Measurements from ENCODE around the gene PCDHGA1. TPM values are rescaled to one million over a fixed set of nuclear protein-coding genes. Genes with fewer than 3 reads are reported as not detected.
"Not testable (repeated sequence)": the region's sequence is repeated elsewhere in the genome, so short reads cannot be mapped to it uniquely, and the experiment has no call there.

Gene PCDHGA1
- total RNA-seq, 1 donor from 2014 or later = 0.57 TPM

- no peak for DNase-seq (ENCODE audit: low spot score)
Measured at GRCh38 chr5:141409598-141410306, 79.4 kb downstream of the PCDHGA1 start.

GRCh38 chr5:141411575-141411974 lies 81.3 kb downstream of the PCDHGA1 start:
- DNase-seq (ENCODE audit: low spot score) = no peak

GRCh38 chr5:141412854-141413539 lies 82.7 kb downstream of the PCDHGA1 start, which contains the start of gene PCDHGA10:
TSS of gene PCDHGA10 (plus strand) at chr5:141412987. CDS start at chr5:141413176, 189 bp downstream.
- no peak for DNase-seq (ENCODE audit: low spot score)

- no peak for DNase-seq (ENCODE audit: low spot score)
Measured at GRCh38 chr5:141413540-141414069, 83.3 kb downstream of the PCDHGA1 start.

- not testable (repeated sequence) for DNase-seq (ENCODE audit: low spot score)
Measured at GRCh38 chr5:141414548-141415274, 84.4 kb downstream of the PCDHGA1 start.

DNA sequence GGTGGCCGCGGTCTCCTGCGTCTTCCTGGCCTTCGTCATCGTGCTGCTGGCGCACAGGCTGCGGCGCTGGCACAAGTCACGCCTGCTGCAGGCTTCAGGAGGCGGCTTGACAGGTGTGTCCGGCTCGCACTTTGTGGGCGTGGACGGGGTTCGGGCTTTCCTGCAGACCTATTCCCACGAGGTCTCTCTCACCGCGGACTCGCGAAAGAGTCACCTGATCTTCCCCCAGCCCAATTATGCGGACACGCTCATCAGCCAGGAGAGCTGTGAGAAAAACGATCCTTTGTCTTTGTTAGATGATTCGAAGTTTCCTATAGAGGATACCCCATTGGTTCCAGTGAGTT lies 84.9 kb downstream of the PCDHGA1 start:
- DNase-seq (ENCODE audit: low spot score) = not testable (repeated sequence)

DNA sequence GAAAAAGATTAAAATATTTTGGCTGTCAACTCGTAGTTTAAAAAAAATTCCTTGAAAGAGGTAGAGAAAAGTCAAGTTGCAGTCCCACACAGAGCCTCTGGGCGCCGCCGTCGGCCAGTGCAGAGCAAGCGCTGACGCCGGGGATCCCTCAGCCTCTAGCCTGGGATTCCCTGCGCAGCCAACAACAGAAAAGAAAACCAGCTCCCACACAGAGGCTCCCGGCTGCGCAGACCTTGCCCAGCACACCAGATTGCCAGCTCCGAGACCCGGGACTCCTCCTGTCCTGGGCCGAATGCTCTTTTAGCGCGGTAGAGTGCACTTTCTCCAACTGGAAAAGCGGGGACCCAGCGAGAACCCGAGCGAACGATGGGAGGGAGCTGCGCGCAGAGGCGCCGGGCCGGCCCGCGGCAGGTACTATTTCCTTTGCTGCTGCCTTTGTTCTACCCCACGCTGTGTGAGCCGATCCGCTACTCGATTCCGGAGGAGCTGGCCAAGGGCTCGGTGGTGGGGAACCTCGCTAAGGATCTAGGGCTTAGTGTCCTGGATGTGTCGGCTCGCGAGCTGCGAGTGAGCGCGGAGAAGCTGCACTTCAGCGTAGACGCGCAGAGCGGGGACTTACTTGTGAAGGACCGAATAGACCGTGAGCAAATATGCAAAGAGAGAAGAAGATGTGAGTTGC lies 87.3 kb downstream of the PCDHGA1 start, which contains the start of gene PCDHGB7:
Gene PCDHGB7, plus strand, starts transcription at position 184 of the 679 bp plus-strand sequence. Its CDS starts 183 bp downstream, at position 367.
- DNase-seq (ENCODE audit: low spot score) = peak; percentile 61

DNA sequence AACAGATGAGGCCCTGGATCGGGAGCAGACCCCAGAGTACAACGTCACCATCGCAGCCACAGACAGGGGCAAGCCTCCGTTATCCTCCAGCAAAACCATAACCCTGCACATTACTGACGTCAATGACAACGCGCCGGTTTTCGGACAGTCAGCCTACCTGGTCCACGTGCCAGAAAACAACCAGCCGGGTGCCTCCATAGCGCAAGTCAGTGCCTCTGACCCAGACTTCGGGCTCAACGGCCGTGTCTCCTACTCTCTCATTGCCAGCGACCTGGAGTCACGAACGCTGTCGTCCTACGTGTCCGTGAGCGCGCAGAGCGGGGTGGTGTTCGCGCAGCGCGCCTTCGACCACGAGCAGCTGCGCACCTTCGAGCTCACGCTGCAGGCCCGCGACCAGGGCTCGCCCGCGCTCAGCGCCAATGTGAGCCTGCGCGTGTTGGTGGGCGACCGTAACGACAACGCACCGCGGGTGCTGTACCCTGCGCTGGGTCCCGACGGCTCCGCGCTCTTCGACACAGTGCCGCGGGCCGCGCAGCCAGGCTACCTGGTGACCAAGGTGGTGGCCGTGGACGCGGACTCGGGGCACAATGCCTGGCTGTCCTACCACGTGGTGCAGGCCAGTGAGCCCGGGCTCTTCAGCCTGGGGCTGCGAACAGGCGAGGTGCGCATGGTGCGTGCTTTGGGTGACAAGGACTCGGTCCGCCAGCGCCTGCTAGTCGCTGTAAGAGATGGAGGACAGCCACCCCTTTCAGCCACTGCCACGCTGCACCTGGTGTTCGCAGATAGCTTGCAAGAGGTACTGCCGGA lies 89.0 kb downstream of the PCDHGA1 start:
- DNase-seq (ENCODE audit: low spot score) = no peak

GRCh38 chr5:141420855-141421488 lies 90.7 kb downstream of the PCDHGA1 start, which contains the start of gene PCDHGA11:
TSS of gene PCDHGA11 (plus strand) at chr5:141421051. CDS start at chr5:141421228, 177 bp downstream.
- DNase-seq (ENCODE audit: low spot score) = no peak

- no peak for DNase-seq (ENCODE audit: low spot score)
Measured at GRCh38 chr5:141421489-141421855, 91.2 kb downstream of the PCDHGA1 start.

GRCh38 chr5:141422742-141423291 lies 92.5 kb downstream of the PCDHGA1 start:
- no peak for DNase-seq (ENCODE audit: low spot score)

GRCh38 chr5:141427783-141428426 lies 97.6 kb downstream of the PCDHGA1 start:
- DNase-seq (ENCODE audit: low spot score) = no peak

DNA sequence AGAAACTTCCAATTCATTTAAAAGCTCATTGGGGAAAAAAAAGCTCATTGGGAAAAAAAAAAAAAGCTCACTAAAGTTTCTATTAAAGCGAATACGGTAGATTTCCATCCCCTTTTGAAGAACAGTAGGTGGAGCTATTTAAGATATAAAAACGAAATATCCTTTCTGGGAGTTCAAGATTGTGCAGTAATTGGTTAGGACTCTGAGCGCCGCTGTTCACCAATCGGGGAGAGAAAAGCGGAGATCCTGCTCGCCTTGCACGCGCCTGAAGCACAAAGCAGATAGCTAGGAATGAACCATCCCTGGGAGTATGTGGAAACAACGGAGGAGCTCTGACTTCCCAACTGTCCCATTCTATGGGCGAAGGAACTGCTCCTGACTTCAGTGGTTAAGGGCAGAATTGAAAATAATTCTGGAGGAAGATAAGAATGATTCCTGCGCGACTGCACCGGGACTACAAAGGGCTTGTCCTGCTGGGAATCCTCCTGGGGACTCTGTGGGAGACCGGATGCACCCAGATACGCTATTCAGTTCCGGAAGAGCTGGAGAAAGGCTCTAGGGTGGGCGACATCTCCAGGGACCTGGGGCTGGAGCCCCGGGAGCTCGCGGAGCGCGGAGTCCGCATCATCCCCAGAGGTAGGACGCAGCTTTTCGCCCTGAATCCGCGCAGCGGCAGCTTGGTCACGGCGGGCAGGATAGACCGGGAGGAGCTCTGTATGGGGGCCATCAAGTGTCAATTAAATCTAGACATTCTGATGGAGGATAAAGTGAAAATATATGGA lies 100.2 kb downstream of the PCDHGA1 start, which contains the start of gene PCDHGA12:
Gene PCDHGA12, plus strand, starts transcription at position 176 of the 782 bp plus-strand sequence. Its CDS starts 253 bp downstream, at position 429.
- no peak for DNase-seq (ENCODE audit: low spot score)

- DNase-seq (ENCODE audit: low spot score) = no peak
Measured at GRCh38 chr5:141431286-141431685, 101.0 kb downstream of the PCDHGA1 start.

- not testable (repeated sequence) for DNase-seq (ENCODE audit: low spot score)
Measured at GRCh38 chr5:141432308-141432707, 102.0 kb downstream of the PCDHGA1 start.

DNA sequence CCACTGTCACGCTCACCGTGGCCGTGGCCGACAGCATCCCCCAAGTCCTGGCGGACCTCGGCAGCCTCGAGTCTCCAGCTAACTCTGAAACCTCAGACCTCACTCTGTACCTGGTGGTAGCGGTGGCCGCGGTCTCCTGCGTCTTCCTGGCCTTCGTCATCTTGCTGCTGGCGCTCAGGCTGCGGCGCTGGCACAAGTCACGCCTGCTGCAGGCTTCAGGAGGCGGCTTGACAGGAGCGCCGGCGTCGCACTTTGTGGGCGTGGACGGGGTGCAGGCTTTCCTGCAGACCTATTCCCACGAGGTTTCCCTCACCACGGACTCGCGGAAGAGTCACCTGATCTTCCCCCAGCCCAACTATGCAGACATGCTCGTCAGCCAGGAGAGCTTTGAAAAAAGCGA lies 102.4 kb downstream of the PCDHGA1 start:
- not testable (repeated sequence) for DNase-seq (ENCODE audit: low spot score)

DNA sequence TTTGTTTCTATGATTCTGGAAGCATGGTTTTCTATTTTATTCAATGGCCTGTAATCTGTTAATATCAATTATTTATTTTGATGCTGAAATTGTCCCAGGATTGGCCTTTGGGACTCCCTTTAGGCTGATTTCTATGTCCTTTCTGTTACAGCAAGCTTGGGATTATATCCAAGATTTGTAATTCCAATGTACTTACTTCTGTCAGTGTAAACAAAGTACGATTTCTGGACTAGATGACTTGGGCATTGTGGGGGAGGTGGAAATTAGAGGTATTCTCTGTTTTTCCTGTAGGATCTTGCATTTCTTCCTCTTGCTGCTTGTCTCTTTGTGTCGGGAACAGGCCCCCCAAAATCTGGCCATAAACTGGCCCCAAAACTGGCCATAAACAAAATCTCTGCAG lies 103.7 kb downstream of the PCDHGA1 start:
- no peak for DNase-seq (ENCODE audit: low spot score)

DNA sequence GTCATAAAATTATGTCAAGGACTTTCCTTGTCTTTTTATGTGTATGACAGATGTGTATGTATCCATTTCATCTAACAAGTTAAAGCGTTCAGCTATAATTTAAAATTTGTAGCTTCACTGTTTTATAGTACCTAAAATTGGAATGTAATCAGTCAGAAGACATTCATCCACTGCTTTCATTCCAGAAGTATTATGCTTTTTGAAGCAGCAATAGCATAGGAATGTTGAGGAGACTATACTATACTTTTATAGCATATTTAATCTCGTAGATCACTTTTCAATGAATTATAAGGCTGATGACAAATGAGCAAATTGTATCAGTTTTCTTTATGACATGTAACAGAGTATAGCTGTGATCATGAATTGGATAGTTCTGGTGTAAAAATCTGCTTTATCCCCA lies 106.9 kb downstream of the PCDHGA1 start:
- no peak for DNase-seq (ENCODE audit: low spot score)

All from ureter (tissue), 1 donor.